ENCODE data around the gene FAM83G. TPM values are rescaled to one million over a fixed set of nuclear protein-coding genes. Genes with fewer than 3 reads are reported as not detected.
"Not testable (repeated sequence)": the region's sequence is repeated elsewhere in the genome, so short reads cannot be mapped to it uniquely, and the experiment has no call there.

FAM83G gene
- total RNA-seq, 4 donors from 2014 or later: 44.3 to 157 (median 71.3) TPM

DNA sequence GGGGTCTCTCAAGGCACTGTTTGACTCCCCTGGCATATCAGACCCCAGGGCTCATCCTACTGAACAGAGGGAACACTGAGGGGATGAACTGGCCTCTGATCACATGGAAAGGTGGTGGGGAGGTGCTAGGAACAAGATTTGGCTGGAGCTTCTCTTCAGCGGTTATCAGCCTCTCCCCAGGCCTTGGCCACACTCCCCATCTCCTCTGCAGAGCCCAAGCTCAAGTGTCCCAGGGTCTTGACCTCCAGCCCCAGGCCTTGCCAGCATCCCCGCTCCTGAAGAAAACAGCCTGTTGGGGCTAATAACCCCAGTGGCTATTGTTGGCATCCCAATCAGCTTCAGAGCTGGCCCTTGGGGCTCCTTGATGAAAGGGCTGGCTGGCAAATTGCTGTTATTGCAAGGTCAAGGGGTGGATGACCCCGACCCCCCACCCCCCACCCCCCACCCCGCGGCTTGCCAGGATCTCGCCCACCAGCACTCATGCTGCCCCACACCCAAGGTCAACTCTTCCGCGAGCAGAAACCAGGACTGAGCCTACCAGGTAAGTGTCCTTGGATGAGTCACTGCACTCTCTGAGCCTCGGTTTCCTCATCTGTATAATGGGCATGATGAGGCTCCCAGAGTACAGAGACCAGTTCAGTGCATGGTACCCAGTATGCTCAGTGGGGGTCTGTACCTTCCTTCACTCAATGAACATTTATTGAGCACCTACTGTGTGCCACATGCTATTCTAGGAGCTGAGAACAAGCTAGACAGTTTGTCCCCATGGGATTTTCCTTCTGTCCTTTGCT lies 18.8 kb upstream of the FAM83G start:
- H3K4me3 ChIP-seq: no peak overlapping the region
- no peaks in the 10 kb centered on the region for H3K27me3 ChIP-seq
- TF ChIP-seq, protein P1, sequence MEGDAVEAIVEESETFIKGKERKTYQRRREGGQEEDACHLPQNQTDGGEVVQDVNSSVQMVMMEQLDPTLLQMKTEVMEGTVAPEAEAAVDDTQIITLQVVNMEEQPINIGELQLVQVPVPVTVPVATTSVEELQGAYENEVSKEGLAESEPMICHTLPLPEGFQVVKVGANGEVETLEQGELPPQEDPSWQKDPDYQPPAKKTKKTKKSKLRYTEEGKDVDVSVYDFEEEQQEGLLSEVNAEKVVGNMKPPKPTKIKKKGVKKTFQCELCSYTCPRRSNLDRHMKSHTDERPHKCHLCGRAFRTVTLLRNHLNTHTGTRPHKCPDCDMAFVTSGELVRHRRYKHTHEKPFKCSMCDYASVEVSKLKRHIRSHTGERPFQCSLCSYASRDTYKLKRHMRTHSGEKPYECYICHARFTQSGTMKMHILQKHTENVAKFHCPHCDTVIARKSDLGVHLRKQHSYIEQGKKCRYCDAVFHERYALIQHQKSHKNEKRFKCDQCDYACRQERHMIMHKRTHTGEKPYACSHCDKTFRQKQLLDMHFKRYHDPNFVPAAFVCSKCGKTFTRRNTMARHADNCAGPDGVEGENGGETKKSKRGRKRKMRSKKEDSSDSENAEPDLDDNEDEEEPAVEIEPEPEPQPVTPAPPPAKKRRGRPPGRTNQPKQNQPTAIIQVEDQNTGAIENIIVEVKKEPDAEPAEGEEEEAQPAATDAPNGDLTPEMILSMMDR (IDR thresholded peaks at IDR 0.05): no peak
- TF ChIP-seq POLR2A (IDR thresholded peaks at IDR 0.05): no peak
- intact Hi-C loops (cut with DNase I): no loop called here
- no peaks in the 10 kb centered on the region for H3K9me3 ChIP-seq
- DNase-seq: no peak
- H3K4me1 ChIP-seq: peaks cover 0 to 12% (median 0%) of the 10 kb centered on the region in 3 donors
- 72 to 81% methylated on average over 3 to 4 of the region's 9 CpGs for WGBS, 2 donors
- no peak overlapping the region for H3K27ac ChIP-seq
- no peaks in the 10 kb centered on the region for H3K36me3 ChIP-seq

GRCh38 chr17:19022747-19023146 lies 18.2 kb upstream of the FAM83G start:
- intact Hi-C loops (cut with DNase I): no loop called here
- Histone ChIP-seq H3K4me3 (no peak overlapping the region), H3K27me3 (no peaks in the 10 kb centered on the region), H3K4me1 (peaks cover 0 to 17% (median 0%) of the 10 kb centered on the region in 3 donors), H3K27ac (no peak overlapping the region), H3K36me3 (no peaks in the 10 kb centered on the region), H3K9me3 (no peaks in the 10 kb centered on the region)
- TF ChIP-seq, protein P1 (IDR thresholded peaks at IDR 0.05): no peak
- WGBS, 2 donors: no CpG with 5 or more reads among the region's 6 CpGs
- no peak for DNase-seq

DNA sequence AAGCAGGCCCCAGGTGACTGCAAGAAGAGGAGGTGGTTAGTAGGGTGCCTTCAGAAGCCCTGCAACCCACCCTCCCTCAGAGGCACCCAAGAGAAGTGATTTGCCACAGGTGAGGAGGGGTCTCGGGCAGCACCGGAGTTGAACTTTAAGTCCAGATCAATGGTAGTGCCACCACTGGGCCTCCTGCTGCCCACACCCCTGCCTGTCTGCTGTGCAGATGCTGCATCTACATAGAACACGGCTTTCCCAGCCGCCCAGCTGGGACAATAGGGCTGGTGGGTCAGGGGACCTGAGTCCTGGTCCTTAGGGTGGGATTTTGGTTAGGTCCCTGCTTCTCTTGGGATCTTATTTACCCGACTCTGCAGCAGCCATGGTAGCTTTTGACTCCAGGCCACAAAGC lies 17.6 kb upstream of the FAM83G start:
- no peak overlapping the region for H3K27ac ChIP-seq
- no peak for DNase-seq
- no peaks in the 10 kb centered on the region for H3K36me3 ChIP-seq
- intact Hi-C loops (cut with DNase I): no loop called here
- H3K9me3 ChIP-seq: no peaks in the 10 kb centered on the region
- H3K4me3 ChIP-seq: no peak overlapping the region
- peaks cover 0 to 23% (median 0%) of the 10 kb centered on the region in 3 donors for H3K4me1 ChIP-seq
- 89 to 93% methylated on average over 3 to 4 of the region's 5 CpGs for WGBS, 2 donors
- H3K27me3 ChIP-seq: no peaks in the 10 kb centered on the region
- TF ChIP-seq POLR2A (IDR thresholded peaks at IDR 0.05): no peak
- TF ChIP-seq, protein P1 (IDR thresholded peaks at IDR 0.05): no peak

DNA sequence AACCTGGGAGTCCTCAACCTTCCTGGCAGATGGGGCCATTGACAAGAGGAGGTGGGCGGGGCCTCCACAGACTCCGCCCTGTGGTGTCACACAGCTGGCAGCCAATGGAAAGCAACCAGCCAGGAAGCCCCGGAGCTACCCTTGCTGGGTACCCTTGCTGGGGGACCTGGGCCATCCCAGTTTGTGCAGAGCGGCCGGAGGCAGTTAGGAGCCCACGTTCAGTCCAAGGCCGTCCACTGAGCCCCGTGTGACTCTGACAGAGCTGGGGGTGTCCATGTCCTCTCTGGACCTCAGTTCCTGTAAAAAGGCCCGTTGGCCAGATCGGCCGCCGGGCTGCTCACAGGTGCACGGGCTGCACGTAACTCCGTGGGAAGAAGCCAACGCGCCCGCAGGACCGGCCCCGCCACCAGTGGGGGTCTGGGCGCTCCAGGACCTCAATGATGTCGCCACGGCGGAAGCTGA lies 17.1 kb upstream of the FAM83G start:
- H3K4me3 ChIP-seq: no peak overlapping the region
- 100% methylated on average over 5 of the region's 24 CpGs; no CpG with 5 or more reads in 1 of the 2 donors for WGBS, 2 donors
- no peaks in the 10 kb centered on the region for H3K9me3 ChIP-seq
- H3K36me3 ChIP-seq: no peaks in the 10 kb centered on the region
- DNase-seq: no peak
- TF ChIP-seq POLR2A (IDR thresholded peaks at IDR 0.05): no peak
- TF ChIP-seq, protein P1 (IDR thresholded peaks at IDR 0.05): no peak
- peaks cover 2 to 28% (median 4%) of the 10 kb centered on the region in 3 donors for H3K4me1 ChIP-seq
- H3K27ac ChIP-seq: no peak overlapping the region
- intact Hi-C loops (cut with DNase I): no loop called here
- no peaks in the 10 kb centered on the region for H3K27me3 ChIP-seq

DNA sequence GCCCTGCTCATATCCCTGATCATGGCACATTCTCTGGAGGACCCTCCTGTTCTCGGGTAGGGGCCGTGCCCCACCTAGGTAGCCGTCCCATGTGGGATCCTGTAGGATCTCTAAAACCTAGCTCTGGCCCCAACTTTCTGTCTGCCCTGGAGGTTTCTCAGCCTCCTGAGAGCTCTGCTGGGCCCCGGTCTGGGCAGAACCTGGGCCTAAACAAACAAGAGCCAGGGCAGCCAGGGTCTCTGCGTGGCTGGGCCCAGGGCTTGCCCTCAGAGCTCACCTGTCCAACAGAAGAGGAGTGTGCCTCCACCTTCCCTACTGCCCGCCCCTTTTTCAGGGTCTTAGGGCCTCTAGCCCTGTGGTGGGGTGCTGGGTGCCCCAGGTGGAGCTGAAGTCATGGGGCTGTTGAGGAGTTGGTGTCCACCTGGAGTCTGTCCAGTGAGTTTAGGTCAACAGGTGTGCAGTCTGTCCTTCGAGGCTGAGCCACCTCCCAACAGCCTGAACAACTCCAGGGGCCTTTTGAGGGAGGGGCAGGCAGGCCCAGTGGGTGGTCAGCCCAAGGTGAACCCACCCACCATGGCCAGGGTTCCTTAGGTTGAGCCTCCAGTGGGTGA lies 16.6 kb upstream of the FAM83G start:
- H3K36me3 ChIP-seq; DNase-seq; intact Hi-C loops (cut with DNase I); H3K27me3 ChIP-seq; H3K27ac ChIP-seq; H3K9me3 ChIP-seq; H3K4me3 ChIP-seq: not testable (repeated sequence)
- WGBS, 2 donors: 80 to 92% methylated on average over 3 to 4 of the region's 7 CpGs
- H3K4me1 ChIP-seq: peaks cover 7 to 33% (median 8%) of the 10 kb centered on the region in 3 donors
